ENCODE results near the gene OR14I1.

GRCh38 chr1:248695451-248696132 lies 7.0 kb downstream of the OR14I1 start:
- TF ChIP-seq CTCF (conservative IDR thresholded peaks at IDR 0.05) = no peak
- TF ChIP-seq EZH2 (IDR thresholded peaks at IDR 0.05; ENCODE audit: low read depth) = no peak

Measured in PC-9 (cell line).